LHCN-M2 (cell line): Measurements from ENCODE around the gene TAF1C. TPM values are rescaled to one million over a fixed set of nuclear protein-coding genes. Genes with fewer than 3 reads are reported as not detected.
"Not testable (repeated sequence)": the region's sequence is repeated elsewhere in the genome, so short reads cannot be mapped to it uniquely, and the experiment has no call there.

ENCODE experiments used
- DNase-seq: peaks from one replicate; pipeline ENCODE4 v3.0.0-alpha.2; 2012; ENCODE audit warnings: low read depth
- total RNA-seq: library from RNA; depleted of rRNA; stranded (reverse); fragments of >200 nt; gene quantifications from 2 replicates; pipeline ENCODE4 v1.2.3, GENCODE V29; 2014

Gene TAF1C
- total RNA-seq, 1 experiment from 2014 or later = 26.1 TPM

DNA sequence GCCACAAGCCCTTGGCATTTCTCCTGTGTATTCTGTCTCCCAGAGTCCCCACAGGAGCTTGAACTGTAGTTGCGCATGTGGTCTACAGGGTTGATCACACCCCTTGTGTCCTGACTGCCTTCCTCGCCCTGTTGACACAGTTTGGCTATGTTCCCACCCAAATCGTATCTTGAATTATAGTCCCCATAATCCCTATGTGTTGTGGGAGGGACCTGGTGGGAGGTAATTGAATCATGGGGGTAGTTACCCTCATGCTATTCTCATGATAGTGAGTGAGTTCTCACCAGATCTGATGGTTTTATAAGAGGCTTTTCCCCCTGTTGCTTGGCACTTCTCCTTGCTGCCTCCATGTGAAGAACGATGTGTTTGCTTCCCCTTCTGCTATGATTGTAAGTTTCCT lies 25.3 kb upstream of the TAF1C start:
- no peak for DNase-seq

DNA sequence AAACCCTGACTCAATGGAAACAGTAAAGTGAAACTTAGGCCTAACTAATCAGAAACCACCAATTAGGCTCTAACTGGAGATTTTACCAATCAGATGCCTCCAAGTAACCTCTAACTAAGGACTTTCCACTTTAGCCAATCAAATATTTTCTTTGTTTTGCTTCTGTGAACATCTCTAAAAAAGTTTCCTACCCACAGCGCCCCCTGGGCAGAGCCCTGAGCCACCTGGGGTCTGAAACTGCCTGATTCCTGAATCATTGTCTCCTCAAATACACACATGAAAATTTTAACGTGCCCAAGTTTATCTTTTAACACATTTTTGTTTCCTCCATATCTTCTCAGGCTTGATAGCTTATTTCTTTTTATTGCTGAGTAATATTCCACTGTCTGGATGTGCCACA lies 23.1 kb upstream of the TAF1C start:
- DNase-seq = no peak

DNA sequence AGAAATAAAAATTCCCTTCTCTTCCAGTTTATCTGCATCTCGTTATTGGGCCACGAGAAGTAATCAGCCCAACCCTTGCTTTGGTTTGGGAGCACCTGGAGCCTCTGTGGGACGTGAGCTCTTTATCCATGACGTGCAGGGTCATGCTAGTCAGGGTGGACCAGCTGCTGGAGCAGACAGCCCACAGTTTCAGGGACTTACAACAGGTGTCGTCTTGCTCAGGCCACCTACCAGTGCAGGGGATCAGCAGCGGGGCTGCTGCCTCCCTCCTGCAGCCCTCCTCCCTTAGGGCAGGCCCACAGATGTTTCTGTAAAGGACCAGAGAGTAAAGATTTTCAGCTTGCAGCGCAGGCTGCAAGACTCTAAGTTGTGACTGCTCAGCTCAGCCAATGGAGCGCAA lies 21.0 kb upstream of the TAF1C start:
- no peak for DNase-seq

DNA sequence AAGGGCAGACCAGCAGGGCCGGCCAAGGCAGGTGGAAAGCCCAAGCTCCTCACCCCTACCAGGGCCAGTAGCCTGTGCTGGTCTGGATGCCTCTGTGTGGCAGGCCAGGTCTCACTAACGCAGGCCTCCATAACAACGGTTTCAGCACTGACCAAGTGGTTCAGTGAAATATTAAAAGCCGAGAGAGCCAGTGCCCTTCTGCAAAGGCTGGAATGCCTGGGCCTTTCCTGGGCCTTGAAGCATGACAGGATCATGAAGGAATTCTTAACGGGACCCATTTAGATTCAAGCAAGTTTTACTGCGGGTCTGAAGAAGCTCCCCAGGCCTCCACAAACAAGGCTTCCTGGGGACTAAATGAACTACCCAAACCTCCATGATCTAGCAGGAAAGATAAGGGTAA lies 20.4 kb upstream of the TAF1C start:
- DNase-seq = no peak

DNA sequence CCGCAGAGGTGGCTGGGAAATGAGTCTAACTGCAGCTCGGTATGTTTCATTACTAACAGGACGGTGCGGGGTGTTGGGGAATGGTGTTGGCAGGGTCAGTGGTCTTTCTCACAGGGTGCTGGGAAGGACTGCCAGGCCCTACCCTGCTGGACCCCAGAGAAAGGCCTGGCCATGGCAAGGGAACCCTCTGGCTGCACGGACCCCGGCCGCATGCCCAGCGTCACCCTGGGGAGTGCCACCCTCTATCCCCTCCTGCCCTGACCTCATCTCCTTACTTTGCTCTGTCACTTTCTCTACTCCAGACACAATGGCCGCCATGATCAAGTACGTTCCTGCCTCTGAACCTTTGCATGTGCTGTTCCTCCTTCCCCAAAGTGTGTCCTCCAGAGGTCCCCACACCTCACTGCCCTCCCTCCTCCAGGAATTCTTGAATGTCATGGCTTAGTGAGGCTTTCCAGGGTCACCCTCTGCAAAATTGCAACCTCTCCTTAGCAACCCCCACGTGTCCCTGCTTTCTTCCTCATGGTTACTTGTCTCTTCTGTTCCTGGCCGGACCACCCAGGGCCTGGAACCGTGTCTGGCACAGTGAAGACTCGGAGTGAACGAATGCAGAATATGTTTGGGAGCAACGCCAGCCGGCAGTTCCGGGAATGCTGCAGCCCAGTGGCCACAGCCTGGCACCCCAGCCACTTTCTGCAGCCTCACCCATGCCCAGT lies 19.3 kb upstream of the TAF1C start:
- no peak for DNase-seq

DNA sequence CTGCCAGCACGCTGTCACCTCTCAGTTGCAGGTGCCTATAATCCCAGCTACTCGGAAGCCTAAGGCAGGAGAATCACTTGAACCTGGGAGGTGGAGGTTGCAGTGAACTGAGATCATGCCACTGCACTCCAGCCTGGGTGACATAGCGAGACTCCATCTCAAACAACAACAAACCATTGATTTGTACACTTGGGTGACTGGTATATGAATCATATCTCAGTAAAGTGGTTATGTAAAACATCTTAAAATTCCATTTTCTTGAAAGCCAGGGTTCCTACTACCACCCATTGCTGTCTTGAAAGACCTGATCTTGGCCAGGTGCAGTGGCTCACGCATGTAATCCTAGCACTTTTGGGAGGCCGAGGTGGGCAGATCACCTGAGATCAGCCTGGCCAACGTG lies 18.3 kb upstream of the TAF1C start:
- DNase-seq = peak; percentile 39

DNA sequence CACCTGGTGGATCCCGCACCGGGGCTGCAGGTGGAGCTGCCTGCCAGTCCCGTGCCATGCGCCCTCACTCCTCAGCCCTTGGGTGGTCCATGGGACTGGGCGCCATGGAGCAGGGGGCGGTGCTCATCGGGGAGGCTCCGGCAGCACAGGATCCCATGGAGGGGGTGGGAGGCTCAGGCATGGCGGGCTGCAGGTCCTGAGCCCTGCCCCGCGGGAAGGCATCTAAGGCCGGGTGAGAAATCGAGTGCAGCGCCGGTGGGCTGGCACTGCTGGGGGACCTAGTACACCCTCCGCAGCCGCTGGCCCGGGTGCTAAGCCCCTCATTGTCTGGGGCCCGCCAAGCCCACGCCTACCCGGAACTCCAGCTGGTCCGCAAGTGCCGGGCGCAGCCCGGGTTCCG lies 17.7 kb upstream of the TAF1C start:
- not testable (repeated sequence) for DNase-seq

DNA sequence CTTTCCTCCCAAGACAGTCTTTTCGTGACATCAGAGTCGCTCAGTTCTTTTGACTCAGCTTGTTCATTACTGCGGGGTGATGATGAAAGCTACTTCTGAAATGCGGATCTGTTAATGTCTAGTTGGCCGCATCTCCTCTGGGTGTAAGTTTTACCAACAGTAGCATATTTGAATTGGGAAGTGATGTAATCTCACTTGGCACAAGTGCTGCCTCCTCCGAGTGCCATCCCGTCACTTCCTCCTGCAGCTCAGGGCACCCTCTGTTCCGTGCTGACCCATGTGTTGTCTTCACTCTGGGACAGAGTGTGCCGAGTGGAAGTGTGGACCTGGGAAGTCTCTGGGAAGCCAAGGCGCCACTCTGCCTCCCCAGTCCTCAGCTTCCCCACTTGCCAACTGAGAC lies 13.0 kb upstream of the TAF1C start:
- no peak for DNase-seq

DNA sequence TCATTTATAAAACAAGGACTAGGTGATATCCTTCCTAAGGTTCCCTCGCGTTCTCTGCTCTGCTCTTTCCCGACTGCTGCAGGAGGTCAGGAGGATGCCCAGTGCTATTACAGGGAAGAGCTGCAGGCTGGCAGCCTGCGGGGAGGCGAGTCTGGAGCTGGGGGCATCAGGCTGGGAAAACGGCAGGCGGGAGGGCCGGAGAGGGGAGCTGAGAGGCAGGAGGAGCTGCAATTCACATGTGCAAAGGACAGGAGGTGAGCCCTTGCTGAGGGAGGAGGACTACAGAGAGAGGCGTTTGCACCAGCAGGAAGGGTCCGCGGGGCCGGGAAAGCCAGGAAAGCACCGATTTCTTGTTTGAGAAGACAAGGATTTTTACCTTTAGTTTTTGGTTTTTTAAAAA lies 12.2 kb upstream of the TAF1C start:
- no peak for DNase-seq

DNA sequence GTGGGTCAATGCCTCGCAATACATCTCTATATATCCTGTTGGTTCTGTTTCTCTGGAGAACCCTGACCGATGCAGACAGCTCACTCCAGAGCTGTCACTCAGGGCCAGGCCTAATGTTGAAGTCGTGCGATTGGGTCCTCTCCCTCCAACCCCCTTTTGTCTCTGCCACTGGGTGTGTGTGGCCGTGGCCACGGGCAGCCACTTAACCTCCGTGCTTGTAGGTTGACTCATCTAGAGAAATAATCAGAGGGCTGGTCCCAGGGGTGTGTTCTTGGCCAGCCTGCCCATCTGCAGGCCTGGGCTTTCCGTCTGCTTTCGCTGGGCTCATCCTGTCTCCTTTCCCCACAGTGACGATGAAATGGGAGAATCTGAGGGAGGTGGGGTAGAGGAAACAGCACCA lies 11.5 kb upstream of the TAF1C start:
- peak; percentile 58 for DNase-seq

DNA sequence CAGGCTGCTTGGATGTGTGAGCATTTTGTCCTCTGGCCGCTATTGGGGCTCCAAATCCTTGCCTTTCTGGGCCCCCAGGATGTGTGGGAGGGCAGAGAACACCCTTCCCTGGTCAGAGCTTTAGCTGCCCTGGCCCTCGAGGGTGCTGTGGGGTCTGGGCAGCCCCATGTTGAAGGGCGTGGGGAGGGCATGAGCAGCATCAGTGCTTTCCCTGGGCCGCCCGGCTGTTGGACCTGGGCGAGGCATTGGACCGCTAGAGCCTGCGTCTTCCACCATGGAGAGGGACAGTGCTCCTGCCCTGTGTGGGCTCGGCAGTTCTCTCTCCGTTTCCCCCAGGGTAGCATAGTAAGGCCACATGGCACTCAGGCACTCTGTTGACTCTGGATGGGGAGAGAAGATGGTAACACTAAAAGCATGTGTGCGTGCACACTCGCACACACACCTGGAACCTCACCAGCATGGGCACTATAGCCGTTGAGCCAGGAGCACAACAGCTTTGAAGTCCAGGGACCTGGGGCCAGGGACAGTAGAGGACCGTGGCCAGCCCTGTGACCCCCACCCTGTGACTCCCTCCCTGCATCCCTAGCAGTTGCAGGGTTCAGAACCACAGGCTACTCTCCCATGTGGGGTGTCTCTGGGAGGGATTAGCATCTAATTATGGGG lies 10.7 kb upstream of the TAF1C start:
- no peak for DNase-seq

DNA sequence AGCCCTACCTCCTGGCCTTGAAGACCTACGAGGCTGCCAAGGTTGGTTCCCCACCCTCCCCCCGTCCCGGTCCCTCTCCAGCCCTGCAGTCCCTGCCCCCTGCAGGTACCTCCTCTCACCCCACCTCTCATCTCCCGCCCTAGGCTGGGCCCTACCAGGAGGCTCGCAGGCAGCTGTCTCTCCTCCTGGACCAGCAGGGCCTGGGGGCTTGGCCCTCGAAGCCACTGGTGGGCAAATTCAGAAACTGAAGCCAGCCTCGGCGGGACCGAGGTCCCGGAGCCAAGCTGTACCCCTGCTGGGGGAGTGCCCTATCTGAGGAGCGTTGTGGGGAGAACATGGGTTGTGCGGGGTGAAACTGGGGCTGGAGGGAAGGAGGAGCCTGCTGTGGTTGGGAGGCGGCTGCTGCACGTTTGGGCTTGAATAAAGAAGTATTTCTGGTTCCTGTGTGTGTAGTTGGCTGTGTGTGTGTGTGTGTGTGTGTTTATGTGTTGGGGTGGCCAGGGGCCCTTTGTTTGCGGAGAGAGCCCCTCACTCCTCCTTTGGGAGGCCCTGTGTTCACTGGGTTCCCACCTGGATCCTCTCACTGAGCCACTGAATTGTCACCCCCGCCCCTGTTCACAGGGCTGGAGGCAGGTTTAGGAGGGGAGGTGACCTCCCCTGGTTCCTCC lies 10.0 kb upstream of the TAF1C start:
- no peak for DNase-seq

DNA sequence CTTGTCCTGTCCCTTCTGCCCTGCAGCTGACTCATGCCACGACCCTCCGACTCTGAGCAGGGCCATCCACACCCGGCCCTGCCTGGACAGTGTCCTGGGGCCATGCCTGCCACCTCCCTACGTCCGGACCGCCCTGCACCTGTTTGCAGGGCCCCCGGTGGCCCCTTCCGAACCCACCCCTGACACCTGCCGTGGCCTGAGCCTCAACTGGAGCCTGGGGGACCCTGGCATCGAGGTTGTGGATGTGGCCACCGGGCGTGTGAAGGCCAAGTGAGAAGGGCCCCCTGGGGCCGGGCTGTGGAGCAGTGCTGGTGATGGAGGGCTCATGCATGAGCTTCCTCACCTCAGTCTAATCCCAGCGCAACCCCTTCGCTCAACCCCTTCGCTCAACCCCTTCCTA lies 9.2 kb upstream of the TAF1C start:
- DNase-seq = no peak

DNA sequence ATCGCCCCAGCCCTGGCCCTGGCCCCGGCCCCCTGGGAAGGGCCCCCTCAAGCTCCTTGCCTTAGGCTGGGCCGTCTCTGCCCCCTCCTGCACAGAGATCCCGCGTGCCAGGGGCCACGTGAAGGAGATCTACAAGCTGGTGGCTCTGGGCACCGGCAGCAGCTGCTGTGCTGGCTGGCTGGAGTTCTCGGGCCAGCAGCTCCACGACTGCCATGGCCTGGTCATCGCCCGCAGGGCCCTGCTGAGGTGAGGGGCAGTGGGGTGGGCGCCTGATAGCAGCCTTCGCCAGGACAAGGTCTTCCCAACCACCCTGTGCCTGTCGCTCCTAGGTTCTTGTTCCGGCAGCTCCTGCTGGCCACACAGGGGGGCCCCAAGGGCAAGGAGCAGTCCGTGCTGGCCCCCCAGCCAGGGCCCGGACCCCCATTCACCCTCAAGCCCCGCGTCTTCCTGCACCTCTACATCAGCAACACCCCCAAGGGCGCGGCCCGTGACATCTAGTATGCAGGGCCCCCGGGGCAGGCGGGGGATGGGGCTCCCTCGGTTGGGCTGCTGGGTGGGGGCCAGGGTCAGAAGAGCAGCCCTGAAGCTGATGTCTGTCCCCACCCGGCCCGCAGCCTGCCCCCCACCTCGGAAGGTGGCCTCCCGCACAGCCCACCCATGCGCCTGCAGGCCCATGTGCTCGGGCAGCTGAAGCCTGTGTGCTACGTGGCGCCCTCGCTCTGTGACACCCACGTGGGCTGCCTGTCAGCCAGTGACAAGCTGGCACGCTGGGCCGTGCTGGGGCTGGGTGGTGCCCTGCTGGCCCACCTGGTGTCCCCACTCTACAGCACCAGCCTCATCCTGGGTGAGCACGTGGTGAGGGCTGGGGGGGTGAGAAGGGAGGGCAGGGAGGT lies 8.6 kb upstream of the TAF1C start:
- no peak for DNase-seq

DNA sequence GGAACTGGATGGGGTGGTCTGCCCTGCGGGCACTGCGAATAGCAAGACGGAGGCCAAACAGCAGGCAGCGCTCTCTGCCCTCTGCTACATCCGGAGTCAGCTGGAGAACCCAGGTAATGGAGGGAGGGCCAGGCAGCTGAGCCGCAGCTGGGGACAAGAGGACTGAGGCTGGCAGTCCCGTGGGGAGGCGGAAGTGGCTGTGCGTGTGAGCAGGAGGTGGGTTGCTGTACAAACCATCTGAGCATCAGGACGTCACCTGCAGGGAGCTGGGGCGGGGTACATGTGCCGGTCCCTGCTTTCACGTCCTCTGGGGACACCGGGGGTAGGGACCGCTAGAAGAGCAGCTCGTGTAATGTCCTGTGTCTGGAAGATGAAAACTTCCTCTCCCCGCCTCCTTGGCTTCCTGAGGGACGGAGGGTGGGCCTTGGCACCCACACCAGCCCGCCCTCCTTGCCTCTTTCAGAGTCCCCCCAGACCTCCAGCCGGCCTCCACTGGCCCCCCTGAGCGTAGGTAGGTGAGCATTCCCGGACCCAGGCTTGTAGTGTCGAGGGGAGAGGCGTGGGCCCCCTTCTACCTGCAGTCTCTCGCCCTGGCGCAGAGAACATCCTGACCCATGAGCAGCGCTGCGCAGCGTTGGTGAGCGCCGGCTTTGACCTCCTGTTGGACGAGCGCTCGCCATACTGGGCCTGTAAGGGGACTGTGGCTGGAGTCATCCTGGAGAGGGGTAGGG lies 7.8 kb upstream of the TAF1C start:
- DNase-seq = no peak

DNA sequence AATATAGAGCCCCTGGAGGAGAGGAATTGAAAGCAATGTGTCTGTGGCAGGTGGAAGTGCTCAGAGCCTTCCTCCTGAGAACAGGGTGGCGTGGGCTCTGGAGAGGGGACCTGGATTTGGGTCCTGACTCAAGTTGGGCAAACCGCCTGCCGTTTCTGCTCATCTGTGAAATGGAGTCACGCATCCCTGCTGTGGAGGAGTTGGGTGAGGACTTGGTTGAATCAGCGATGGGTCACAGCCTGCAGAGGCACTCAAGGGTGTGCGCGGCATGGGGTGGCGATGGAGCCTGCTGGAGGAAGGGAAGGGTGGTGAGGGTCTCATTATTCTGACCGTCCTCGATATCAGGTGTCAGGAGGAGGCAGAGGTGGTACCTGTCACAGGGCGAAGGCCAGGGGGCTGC lies 7.2 kb upstream of the TAF1C start:
- DNase-seq = no peak

DNA sequence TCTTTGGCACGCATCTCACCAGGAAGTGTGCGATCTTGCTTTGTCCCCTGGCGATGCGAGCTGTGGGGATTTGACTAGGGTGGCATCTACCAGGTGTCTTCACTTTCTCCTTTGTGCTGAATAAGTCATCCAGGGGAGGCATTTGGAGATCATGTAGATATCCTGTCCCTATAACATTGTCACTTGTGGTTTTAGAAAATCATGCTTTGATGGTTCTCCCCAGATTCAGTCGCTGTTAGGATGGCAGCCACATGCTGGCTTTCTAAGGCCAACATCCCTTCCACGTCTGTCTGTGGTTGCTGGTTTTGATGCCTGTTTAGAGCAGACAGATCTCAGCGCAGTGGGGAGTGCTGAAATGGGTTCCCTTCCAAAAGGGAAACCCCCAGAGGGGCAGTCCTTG lies 6.6 kb upstream of the TAF1C start:
- no peak for DNase-seq

DNA sequence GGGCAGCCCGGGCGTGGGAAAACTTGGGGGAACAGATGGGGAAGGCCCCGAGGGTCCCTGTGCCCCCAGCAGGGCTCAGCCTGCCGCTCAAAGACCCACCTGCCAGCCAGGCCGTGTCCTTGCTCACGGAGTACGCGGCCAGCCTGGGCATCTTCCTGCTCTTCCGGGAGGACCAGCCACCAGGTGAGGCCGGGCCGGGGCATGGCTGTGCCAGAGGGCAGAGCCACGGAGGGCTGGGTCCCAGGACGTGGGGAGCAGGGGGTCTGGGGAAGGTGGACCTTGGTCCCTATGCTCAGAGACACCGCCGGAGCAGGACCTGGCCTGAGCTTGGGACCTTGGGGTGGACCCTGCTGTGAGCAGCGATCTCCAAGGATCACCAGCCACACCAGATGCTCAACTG lies 4.6 kb upstream of the TAF1C start:
- no peak for DNase-seq

DNA sequence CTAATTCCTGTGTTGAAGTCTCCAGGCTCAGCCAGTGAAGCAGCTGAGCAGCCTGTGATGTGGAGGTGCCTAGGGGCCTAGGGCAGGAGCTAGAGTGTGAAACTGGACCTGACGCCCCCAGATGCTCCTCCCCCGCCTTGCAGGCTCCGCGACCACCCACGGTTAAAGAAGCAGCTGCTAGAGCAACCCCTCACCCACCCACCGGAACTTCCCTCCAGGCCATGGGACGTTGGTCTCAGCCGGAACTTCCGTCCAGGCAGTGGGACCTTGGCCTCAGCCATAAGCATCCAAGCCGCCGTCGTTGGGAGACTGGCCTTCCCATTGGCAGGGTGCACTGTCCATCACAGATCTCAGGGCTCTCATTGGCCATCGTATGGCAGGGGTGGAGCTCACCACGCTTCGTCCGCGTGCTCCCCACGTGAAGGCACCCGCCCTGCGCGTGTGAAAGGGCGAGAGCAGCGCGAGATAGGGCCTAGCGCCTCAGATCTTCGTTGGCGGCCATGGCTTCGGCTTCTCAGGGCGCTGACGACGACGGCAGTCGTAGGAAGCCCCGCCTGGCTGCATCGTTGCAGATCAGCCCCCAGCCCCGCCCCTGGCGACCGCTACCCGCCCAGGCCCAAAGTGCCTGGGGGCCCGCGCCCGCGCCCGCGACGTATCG lies 4.0 kb upstream of the TAF1C start, which contains the start of gene ADAD2:
ADAD2 (plus strand) TSS at position 427 of the 658 bp plus-strand sequence; CDS start at position 501, 74 bp downstream.
- no peak for DNase-seq

DNA sequence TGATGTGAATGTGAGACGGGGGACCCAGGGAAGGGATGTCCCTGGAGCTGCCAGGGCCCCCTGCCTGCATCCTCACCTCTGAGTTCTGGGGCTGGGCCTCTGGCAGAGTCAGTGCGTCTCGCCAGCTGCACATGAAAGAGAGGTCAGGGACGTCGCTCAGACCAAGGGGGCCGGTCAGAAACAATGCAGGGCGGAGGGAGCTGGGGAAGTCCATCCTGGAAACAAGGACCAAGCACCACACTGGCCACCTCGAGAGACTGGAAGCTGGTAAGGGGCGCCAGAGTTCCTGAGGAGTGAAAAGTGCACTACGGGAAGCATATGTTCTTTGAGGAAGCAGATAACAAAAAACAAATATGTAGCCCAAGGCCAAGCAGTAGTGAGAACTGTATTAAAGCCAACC lies 2.1 kb downstream of the TAF1C start:
- DNase-seq = no peak
